DMS53 (cell line): Measurements from ENCODE around the gene TMEM145.

Source experiments
- DNase-seq: peaks from one replicate; lab custom pipeline; 2025; lab: John Stamatoyannopoulos, UW

The TMEM145 gene

DNA sequence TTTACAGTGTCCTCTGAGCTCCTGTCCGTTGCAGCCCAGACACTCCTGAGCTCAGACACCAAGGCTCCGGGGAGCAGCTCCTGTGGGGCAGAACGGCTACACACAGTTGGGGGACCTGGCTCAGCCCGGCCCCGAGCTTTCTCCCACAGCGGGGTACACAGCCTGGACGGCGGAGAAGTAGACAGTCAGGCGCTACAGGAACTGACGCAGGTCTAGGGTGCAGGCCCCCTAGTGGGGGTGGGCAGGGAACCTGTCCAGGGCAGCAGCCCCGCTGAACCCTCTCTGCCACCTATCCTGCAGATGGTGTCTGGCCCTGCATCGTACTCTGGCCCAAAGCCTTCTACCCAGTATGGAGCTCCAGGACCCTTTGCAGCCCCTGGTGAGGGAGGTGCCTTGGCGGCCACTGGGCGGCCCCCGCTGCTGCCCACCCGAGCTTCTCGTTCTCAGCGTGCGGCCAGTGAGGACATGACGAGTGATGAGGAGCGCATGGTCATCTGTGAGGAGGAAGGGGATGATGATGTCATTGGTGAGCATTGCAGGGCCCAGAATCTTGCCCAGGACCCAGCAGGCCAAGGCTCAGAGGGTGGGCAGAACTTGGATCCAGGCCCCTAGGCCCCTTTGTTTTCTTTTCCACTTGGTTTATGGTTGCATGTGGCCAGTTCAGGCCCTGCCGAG, 24.1 kb upstream of the TMEM145 start:
- DNase-seq = no peak

GRCh38 chr19:42289556-42290041, 23.5 kb upstream of the TMEM145 start:
- no peak for DNase-seq

- no peak for DNase-seq
Measured at GRCh38 chr19:42290136-42290522, 23.0 kb upstream of the TMEM145 start.

DNA sequence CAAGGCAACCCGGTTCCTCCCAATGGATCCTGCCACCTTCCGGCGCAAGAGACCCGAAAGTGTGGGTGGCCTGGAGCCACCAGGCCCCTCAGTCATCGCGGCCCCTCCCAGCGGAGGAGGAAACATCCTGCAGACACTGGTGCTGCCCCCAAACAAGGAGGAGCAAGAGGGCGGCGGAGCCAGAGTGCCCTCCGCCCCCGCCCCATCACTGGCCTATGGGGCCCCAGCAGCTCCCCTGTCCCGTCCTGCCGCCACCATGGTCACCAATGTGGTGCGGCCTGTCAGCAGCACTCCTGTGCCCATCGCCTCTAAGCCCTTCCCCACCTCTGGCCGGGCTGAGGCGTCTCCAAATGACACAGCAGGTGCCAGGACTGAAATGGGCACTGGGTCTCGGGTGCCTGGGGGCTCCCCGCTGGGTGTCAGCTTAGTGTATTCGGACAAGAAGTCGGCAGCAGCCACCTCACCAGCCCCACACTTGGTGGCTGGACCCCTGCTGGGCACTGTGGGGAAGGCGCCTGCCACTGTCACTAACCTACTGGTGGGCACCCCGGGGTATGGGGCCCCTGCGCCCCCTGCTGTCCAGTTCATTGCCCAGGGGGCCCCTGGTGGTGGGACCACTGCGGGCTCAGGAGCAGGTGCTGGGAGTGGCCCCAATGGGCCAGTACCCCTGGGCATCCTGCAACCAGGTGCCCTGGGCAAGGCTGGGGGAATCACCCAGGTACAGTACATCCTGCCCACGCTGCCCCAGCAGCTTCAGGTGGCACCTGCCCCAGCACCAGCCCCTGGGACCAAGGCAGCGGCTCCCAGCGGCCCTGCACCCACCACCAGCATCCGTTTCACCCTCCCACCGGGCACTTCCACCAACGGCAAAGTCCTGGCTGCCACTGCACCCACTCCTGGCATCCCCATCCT, 22.3 kb upstream of the TMEM145 start:
- peak; percentile 52 for DNase-seq

- no peak for DNase-seq
Measured at GRCh38 chr19:42291435-42291810, 21.7 kb upstream of the TMEM145 start.

- DNase-seq = no peak
Measured at GRCh38 chr19:42292042-42292960, 20.8 kb upstream of the TMEM145 start.

DNA sequence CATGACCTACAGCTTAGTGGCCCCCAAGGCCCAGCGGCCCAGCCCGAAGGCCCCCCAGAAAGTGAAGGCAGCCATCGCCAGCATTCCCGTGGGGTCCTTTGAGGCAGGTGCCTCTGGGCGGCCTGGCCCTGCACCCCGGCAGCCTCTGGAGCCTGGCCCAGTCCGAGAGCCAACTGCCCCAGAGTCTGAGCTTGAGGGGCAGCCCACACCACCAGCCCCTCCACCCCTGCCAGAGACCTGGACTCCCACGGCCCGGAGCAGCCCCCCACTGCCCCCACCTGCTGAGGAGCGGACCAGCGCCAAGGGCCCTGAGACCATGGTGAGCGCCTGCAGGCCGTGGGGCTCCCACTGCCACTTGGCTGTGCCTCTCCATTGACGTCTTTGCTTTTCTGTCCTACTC, 20.1 kb upstream of the TMEM145 start:
- no peak for DNase-seq

DNA sequence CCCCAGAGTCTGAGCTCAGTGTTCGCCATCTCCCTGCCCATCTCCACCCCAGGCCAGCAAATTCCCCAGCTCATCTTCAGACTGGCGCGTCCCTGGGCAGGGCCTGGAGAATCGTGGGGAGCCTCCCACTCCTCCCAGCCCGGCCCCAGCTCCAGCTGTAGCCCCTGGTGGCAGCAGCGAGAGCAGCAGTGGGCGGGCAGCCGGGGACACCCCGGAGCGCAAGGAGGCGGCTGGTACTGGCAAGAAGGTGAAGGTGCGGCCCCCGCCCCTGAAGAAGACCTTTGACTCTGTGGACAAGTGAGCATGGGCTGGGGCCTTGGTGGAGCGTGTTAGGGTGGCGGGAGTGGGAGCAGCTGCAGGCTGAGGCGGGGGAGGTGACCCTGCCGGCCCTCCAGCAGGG, 19.6 kb upstream of the TMEM145 start:
- DNase-seq = no peak

GRCh38 chr19:42293948-42294347, 19.2 kb upstream of the TMEM145 start:
- DNase-seq = no peak

- DNase-seq = no peak
Measured at GRCh38 chr19:42294471-42295137, 18.5 kb upstream of the TMEM145 start.

GRCh38 chr19:42295342-42295741, 17.8 kb upstream of the TMEM145 start:
- DNase-seq = no peak

DNA sequence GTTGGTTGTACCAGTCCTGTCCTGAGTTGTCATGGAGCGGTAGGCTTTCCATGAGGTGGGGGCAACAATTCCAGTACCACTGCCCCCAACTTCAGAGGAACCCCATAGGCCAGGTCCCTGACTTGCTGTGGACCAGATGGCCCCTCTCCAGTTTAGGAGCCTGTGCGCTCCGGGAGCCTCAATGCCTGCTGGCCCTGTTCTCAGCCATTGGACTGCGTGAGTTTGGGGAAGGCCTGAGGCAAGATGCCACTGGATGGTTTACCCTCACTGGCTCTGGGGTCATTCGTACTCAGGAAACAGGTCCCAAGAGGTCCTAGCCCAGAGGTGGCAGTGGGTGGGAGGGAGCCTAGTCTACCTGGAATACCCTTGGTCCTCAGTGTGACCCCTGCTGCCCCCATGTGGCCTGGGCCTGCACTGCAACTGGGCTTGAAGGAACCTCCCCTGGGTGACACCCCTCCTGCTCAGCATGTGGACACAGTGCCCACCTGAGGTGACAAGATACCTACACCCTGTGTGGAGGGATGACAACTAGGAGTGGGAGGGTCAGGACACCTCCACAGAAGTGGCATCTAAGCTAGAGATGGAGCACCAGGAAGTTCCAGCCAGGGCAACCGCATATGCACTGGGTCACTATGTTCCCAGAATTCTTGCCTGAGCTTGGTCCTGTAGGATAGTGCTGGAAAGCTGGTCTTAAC, 17.1 kb upstream of the TMEM145 start:
- peak; percentile 83 for DNase-seq

GRCh38 chr19:42297039-42297438, 16.1 kb upstream of the TMEM145 start:
- no peak for DNase-seq

- DNase-seq = peak; percentile 75
Measured at GRCh38 chr19:42301646-42302203, 11.4 kb upstream of the TMEM145 start, which contains the start of gene PRR19. PRR19 (plus strand) TSS chr19:42302132; CDS start chr19:42309585, 7,453 bp downstream.

DNA sequence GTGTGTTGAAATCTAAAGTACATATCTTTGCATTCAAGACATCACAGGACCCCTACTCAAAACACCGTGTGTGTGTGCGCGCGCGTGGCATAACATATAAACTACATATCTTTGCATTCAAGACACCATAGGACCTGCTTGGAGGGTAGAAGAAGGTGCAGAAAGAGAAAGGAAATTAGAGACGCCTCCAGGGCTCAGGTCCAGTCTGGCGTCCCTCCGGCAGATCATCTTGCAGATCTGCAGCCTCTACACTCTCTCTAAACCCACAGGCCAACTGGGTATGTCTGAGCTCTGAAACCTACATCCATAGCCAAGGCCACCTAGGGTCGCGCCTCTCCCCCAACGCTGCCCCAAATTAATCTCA, 10.0 kb upstream of the TMEM145 start:
- peak; percentile 75 for DNase-seq

DNA sequence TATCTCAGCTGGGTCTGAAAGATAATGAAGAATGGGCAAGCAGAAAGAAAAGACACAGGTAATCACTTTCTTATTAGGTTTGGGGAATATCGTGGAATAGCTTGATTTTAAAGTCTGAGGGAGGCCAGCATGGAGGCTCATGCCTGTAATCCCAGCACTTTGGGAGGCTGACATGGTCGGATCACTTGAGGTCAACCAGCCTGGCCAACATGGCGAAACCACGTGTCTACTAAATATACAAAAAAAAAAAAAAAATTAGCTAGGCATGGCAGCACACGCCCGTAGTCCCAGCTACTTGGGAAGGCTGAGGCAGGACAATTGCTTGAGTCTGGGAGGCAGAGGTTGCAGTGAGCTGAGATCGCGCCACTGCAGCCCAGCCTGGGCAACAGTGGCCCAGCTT, 9.2 kb upstream of the TMEM145 start:
- DNase-seq = peak; percentile 35

DNA sequence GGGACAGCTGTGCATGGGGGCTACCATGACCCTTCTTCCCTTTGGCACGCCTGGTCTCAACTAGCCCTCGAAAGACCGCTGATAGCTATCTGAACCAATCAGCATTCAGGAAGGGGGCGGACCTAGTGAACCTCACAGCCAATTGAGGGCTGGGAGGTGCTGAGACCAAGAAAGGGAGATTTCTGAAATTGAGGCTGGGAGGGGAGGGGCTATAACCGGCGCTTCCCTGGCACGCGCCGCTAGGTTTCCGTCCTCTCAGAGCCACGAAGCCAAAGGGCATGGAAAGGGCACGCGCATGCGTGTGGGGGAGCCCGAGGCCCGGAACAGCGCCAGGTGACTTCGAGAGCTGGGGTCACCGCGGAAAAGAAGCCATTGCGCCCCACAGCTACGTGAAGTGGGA, 6.5 kb upstream of the TMEM145 start:
- DNase-seq = no peak

GRCh38 chr19:42309686-42310085, 3.4 kb upstream of the TMEM145 start:
- no peak for DNase-seq

DNA sequence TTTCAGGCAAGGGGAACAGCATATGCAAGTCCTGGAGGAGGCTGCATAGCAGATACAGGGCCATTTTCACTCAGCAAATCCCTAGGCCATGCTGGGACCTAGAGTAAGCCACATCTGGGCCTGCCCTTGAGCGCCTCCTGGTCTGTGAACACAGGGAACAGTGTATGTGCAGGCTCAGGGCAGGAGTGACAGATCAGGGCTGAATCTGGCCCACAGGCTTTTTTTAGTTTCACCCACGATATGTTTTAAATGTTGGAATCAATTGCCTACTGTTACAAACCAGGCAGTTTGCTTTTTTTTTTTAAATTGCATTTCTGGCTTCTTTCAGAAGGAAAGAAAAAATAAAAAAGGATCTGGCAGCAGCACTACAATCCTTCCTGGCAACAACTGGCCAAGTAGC, 1.5 kb upstream of the TMEM145 start:
- peak; percentile 53 for DNase-seq

DNA sequence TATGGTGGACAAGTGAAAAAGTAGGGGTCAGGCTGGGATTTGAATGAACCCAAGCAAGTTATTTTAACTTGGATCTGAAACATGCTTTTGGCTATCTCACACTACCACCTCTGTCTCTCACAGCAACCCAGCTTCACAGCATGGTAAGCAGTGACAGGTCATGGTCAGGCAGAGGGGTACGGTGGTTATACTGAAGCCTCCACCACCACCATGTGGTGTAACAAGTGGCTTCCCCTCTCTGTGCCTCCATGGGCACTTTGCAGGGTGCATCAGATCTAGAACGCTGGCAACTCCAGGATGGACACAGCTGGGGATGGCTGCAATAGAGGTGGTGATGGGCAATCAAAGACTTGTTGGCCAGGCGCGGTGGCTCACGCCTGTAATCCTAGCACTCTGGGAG, 739 bp upstream of the TMEM145 start:
- DNase-seq = no peak
